PC-3 (cell line): ENCODE results near the gene KRI1. TPM values are rescaled to one million over a fixed set of nuclear protein-coding genes. Genes with fewer than 3 reads are reported as not detected.

Source experiments
- ATAC-seq: fragments of 200-7000 bp; cut with Tn5 transposase; 2 replicates; pipeline ENCODE4 v1.9.1; 2020; ENCODE audit warnings: mild to moderate bottlenecking, moderate library complexity
- Bru-seq: library from RNA; stranded (reverse); fragments of 400-500 nt; gene quantifications from one replicate; lab custom pipeline; 2021; lab: Mats Ljungman, UMichigan
- BruChase-seq, 2 experiments: library from RNA; stranded (reverse); fragments of 400-500 nt; gene quantifications; one replicate each; lab custom pipeline; 2021; lab: Mats Ljungman, UMichigan
- BruUV-seq: library from RNA; stranded (reverse); fragments of 400-500 nt; replicated peaks from 2 replicates; lab custom pipeline; 2021; lab: Mats Ljungman, UMichigan
- CTCF ChIA-PET: fragments of 300-600 bp; sonication (Branson Sonifier 250); formaldehyde crosslinking; loops from one replicate; lab custom pipeline; 2022; ENCODE audit warnings: antibody characterized with exemption; lab: Charles Lee
- POLR2A ChIA-PET: fragments of 300-600 bp; sonication (Branson Sonifier 250); formaldehyde crosslinking; loops from one replicate; lab custom pipeline; 2022; ENCODE audit warnings: antibody characterized with exemption; ENCODE audit not compliant: unreplicated experiment; lab: Charles Lee
- DNase-seq: peaks from one replicate; pipeline ENCODE4 v3.0.0-alpha.2; 2015
- H2AFZ ChIP-seq: fragments of 300-600 bp; sonication (generic); 2 replicates; pipeline ENCODE4 v1.6.0; 2016; ENCODE audit warnings: antibody characterized with exemption, low read length
- H3F3A ChIP-seq: fragments of 300-600 bp; sonication (generic); one replicate; pipeline ENCODE4 v1.6.0; 2017; ENCODE audit warnings: antibody characterized with exemption, low read length, control low read depth, mild to moderate bottlenecking; ENCODE audit not compliant: unreplicated experiment
- H3K27ac ChIP-seq: fragments of 300-600 bp; sonication (generic); 2 replicates; pipeline ENCODE4 v1.5.1; 2016; ENCODE audit warnings: mild to moderate bottlenecking, low read length
- H3K27me3 ChIP-seq: fragments of 300-600 bp; sonication (generic); 2 replicates; pipeline ENCODE4 v1.6.1; 2016; ENCODE audit warnings: low read length, mixed read lengths
- H3K36me3 ChIP-seq: fragments of 300-600 bp; sonication (generic); 2 replicates; pipeline ENCODE4 v1.6.1; 2016; ENCODE audit warnings: low read depth, mixed run types, low read length, mixed read lengths
- H3K4me1 ChIP-seq: fragments of 300-600 bp; sonication (generic); 2 replicates; pipeline ENCODE4 v1.5.1; 2016; ENCODE audit warnings: low read length; ENCODE audit not compliant: insufficient read depth
- H3K4me2 ChIP-seq: fragments of 300-600 bp; sonication (generic); 2 replicates; pipeline ENCODE4 v1.6.0; 2016; ENCODE audit warnings: low read length
- H3K4me3 ChIP-seq: fragments of 300-600 bp; sonication (generic); 2 replicates; pipeline ENCODE4 v1.5.1; 2016; ENCODE audit warnings: mild to moderate bottlenecking, low read length, mixed read lengths
- H3K79me2 ChIP-seq: fragments of 300-600 bp; sonication (generic); 2 replicates; pipeline ENCODE4 v1.6.1; 2017; ENCODE audit warnings: low read length, mixed read lengths
- H3K9ac ChIP-seq: fragments of 300-600 bp; sonication (generic); 2 replicates; pipeline ENCODE4 v1.6.0; 2016; ENCODE audit warnings: mild to moderate bottlenecking, low read length
- H3K9me2 ChIP-seq: fragments of 300-600 bp; sonication (generic); replicated peaks from 2 replicates; pipeline ENCODE4 v1.6.1; 2016; ENCODE audit warnings: mixed run types, low read length, mixed read lengths
- H3K9me3 ChIP-seq: fragments of 300-600 bp; sonication (generic); 2 replicates; pipeline ENCODE4 v1.6.1; 2016; ENCODE audit warnings: low read length, mixed read lengths
- H4K20me1 ChIP-seq: fragments of 300-600 bp; sonication (generic); 2 replicates; pipeline ENCODE4 v1.6.1; 2016; ENCODE audit warnings: low read length, mixed read lengths
- CTCF ChIP-seq: fragments of 300-600 bp; sonication (generic); conservative IDR thresholded peaks from 2 replicates; pipeline ENCODE4 v1.5.1; 2017; ENCODE audit warnings: antibody characterized with exemption, low read depth, mild to moderate bottlenecking, low read length
- EZH2 ChIP-seq: fragments of 300-600 bp; sonication (generic); IDR thresholded peaks from one replicate; pipeline ENCODE4 v1.6.1; 2017; ENCODE audit warnings: antibody characterized with exemption, mild to moderate bottlenecking, low read length; ENCODE audit not compliant: unreplicated experiment
- EZH2phosphoT487 ChIP-seq: fragments of 300-600 bp; sonication (generic); IDR thresholded peaks from 2 replicates; pipeline ENCODE4 v1.6.1; 2018; ENCODE audit warnings: mild to moderate bottlenecking, antibody characterized with exemption, low read length, borderline replicate concordance
- intact Hi-C: fragments of 100-400 bp; cut with micrococcal nuclease; formaldehyde crosslinking; loops from 2 replicates; pipeline ENCODE4 v1.9.0; 2023
- long read RNA-seq: library from polyadenylated mRNA; unstranded; transcript quantifications from one replicate; pipeline ENCODE4 v2.0.0, GENCODE V29; 2021; ENCODE audit not compliant: unreplicated experiment
- total RNA-seq: library from RNA; depleted of rRNA; stranded (reverse); fragments of >200 nt; gene quantifications from 2 replicates; pipeline ENCODE4 v1.2.3, GENCODE V29; 2014; rRNA removed

KRI1 gene
- 52.9 and 72.6 TPM in 2 replicates for total RNA-seq
- percentile 92 among the genes with signal in this experiment for Bru-seq, nascent RNA
- BruChase-seq, experiment 1, labeled RNA remaining after a 6-hour chase: percentile 94 among the genes with signal in this experiment
- BruChase-seq, experiment 2, labeled RNA remaining after a 2-hour chase: percentile 92 among the genes with signal in this experiment
- long read RNA-seq, transcript KRI1-201 (19 exons, 3,023 nt): major isoform, 59 of 131 reads
- long read RNA-seq, partial matches to known transcripts: 51 of 131 reads
- long read RNA-seq, other reads (novel, unspliced or antisense): 19 of 131 reads

- Histone ChIP-seq H3K9ac (peak within 1 kb of the TSS; percentile 91), H3F3A (no peaks in the 10 kb centered on the region), H3K9me3 (no peaks in the 10 kb centered on the region), H4K20me1 (no peaks in the 10 kb centered on the region), H3K27ac (peak within 1 kb of the TSS; percentile 24; the same call in 1 of the 2 replicates), H3K36me3 (peaks cover 5% of the 10 kb centered on the region; the same call in 1 of the 2 replicates), H3K9me2 (no peaks in the 10 kb centered on the region), H3K4me1 (peaks cover 32% of the 10 kb centered on the region), H2AFZ (peak within 1 kb of the TSS; percentile 70), H3K4me3 (peak within 1 kb of the TSS; percentile 79), H3K4me2 (peak within 1 kb of the TSS; percentile 96), H3K79me2 (peaks cover 29% of the 10 kb centered on the region), H3K27me3 (no peaks in the 10 kb centered on the region)
- ChIA-PET CTCF (interaction anchor here (0.5 to 0.7 kb wide), 4 partner anchors 57 to 104 kb away, joined by 4 to 8 read pairs (median 6); no protein-coding TSS in a partner anchor), POLR2A (interaction anchor here (0.6 kb wide), 1 partner anchor 285 kb away, joined by 3 read pairs; no protein-coding TSS in a partner anchor)
- no TSS peak for BruUV-seq
- peak; percentile 99 for DNase-seq
- no peak for TF ChIP-seq EZH2
- TF ChIP-seq CTCF: no peak
- no peak for TF ChIP-seq EZH2phosphoT487
- intact Hi-C loops: no loop called here
- ATAC-seq: peak; percentile 58
These were observed at the start of gene KRI1 for GRCh38 chr19:10565567-10566407. Gene KRI1 (minus strand): TSS chr19:10566010. CDS start chr19:10565999, 11 bp downstream.

DNA sequence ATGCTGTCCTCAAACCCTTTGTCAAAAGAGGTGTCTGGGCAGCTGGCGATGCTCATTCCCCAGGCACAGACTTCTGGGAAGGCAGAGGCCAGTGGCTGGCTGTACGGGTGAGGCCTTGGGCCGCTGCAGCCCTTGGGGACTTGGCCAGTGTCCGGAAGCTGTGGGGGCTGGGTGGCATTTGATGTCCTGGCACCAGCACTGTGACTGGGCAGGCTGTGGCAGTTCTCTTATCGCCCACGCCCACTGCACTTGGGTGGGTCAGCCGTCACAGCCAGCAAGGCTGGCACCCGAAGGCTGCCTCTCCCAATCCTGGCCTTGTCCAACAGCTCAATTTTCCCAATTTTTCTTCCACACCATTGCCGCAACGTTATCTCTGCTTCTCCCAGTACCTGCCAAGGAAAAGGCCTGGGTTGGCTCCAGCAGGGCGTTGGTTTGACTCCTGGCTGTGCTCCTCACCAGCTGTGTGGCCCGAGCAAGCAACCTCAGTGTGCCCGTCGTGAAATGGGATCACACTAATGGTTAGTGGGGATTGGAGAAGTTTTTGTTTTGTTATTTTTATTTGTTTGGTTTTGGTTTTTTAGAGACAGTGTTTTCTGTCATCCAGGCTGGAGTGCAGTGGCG is 46.8 kb upstream of the KRI1 start:
- Histone ChIP-seq H4K20me1 (no peaks in the 10 kb centered on the region), H3K27ac (no peak overlapping the region), H3K36me3 (no peaks in the 10 kb centered on the region), H3K27me3 (no peaks in the 10 kb centered on the region), H3K4me2 (no peak overlapping the region), H3F3A (no peaks in the 10 kb centered on the region), H2AFZ (no peak overlapping the region), H3K4me3 (no peak overlapping the region), H3K9me3 (no peaks in the 10 kb centered on the region), H3K9me2 (no peaks in the 10 kb centered on the region), H3K9ac (no peak overlapping the region), H3K4me1 (peaks cover 5% of the 10 kb centered on the region), H3K79me2 (no peaks in the 10 kb centered on the region)
- TF ChIP-seq EZH2phosphoT487: no peak
- no peak for TF ChIP-seq CTCF
- no peak for TF ChIP-seq EZH2
- no TSS peak for BruUV-seq
- ATAC-seq (no peak), DNase-seq (no peak)
- intact Hi-C loops: no loop called here
- CTCF ChIA-PET: no interaction called here
- POLR2A ChIA-PET: no interaction called here
